GM12892 (cell line): ENCODE data around the gene DDHD1.

Experiments
- POLR2A ChIP-seq: IDR thresholded peaks from 2 replicates; pipeline ENCODE4 v1.6.1; 2011; ENCODE audit warnings: low read depth, low read length, control low read depth
- POLR2AphosphoS5 ChIP-seq: IDR thresholded peaks from 2 replicates; pipeline ENCODE4 v1.6.1; 2011; ENCODE audit warnings: low read depth, low read length, control low read depth
- TAF1 ChIP-seq: IDR thresholded peaks from 2 replicates; pipeline ENCODE4 v1.6.1; 2011; ENCODE audit warnings: low read depth, mild to moderate bottlenecking, control low read depth, low read length, borderline replicate concordance

GRCh38 chr14:53146739-53147138 lies 6.4 kb downstream of the DDHD1 start:
- TF ChIP-seq POLR2AphosphoS5 (no peak), POLR2A (no peak), TAF1 (no peak)
